ENCODE measurements around the gene SLC17A2. TPM values are rescaled to one million over a fixed set of nuclear protein-coding genes. Genes with fewer than 3 reads are reported as not detected.

SLC17A2 gene
- total RNA-seq, 1 donor from 2014 or later: not detected

DNA sequence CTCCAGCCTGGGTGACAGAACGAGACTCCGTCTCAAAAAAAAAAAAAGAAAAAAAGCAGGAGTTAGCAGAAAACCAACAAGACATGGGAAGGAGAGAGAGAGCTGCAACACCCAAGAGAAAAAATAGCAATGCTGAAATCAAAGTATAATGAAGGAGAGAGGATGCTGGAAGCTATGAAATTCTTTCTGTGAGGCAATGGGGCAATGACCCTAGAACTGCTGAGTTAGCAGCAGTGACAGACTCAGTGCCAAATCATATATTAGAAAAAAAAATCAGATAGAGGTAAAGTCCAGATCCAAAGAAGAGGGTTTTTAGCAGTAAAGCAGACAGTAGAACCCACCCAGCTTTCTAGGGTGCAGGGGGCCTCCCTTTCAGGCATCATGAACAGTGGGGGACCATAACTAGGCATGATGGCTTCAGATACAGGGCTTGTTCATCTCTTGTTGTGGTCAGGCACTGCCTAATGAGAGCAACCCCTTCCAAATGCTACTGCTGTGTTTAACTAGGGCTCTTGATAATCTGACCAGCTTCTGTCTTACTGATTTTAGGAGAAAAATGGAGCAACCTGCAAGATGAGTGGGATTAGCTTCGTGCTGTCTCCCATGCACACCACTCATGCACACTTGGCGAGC, 26.9 kb downstream of the SLC17A2 start:
- H3K4me1 Mint-ChIP-seq: peaks cover 17% of the 10 kb centered on the region
- no peak overlapping the region for H3K27ac Mint-ChIP-seq
- peaks cover 19% of the 10 kb centered on the region for H3K27me3 Mint-ChIP-seq (ENCODE audit: low read depth)
- no peaks in the 10 kb centered on the region for H3K36me3 Mint-ChIP-seq
- no peak overlapping the region for H3K4me3 Mint-ChIP-seq
- no peak for DNase-seq (ENCODE audit: low spot score in 2 of 2, unreplicated experiment in 2 of 2)
- H3K9me3 Mint-ChIP-seq: no peaks in the 10 kb centered on the region
- no peak for TF ChIP-seq CTCF (IDR thresholded peaks at IDR 0.05; ENCODE audit: unreplicated experiment)

- peaks cover 8% of the 10 kb centered on the region for H3K27me3 Mint-ChIP-seq (ENCODE audit: low read depth)
- peaks cover 21% of the 10 kb centered on the region for H3K4me1 Mint-ChIP-seq
- H3K36me3 Mint-ChIP-seq: no peaks in the 10 kb centered on the region
- no peak overlapping the region for H3K27ac Mint-ChIP-seq
- TF ChIP-seq CTCF (IDR thresholded peaks at IDR 0.05; ENCODE audit: unreplicated experiment): no peak
- no peak overlapping the region for H3K4me3 Mint-ChIP-seq
- no peak for DNase-seq (ENCODE audit: low spot score in 2 of 2, unreplicated experiment in 2 of 2)
- no peaks in the 10 kb centered on the region for H3K9me3 Mint-ChIP-seq
These were observed 28.4 kb downstream of the SLC17A2 start for GRCh38 chr6:25902071-25902470.

DNA sequence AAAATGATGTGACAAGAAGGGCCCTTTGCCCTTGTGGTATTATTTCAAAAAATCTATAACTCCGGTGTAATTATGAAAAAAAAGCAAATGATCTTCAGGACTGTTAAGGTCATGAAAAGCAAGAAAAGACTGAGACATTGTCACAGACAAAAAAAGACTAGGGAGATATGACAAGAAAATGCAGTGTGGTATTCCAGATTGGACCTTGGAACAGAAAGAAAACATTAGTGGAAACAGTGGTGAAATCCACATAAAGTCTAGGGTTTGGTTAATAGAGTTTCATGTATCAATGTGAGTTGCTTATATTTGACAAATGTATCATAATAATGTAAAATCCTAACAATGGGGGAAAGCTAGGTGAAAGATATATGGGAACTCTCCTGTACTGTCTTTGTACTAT, 29.6 kb downstream of the SLC17A2 start:
- Mint-ChIP-seq H3K27me3 (ENCODE audit: low read depth) (peaks cover 6% of the 10 kb centered on the region), H3K36me3 (no peaks in the 10 kb centered on the region), H3K4me3 (no peak overlapping the region), H3K27ac (no peak overlapping the region), H3K4me1 (peaks cover 21% of the 10 kb centered on the region), H3K9me3 (no peaks in the 10 kb centered on the region)
- no peak for TF ChIP-seq CTCF (IDR thresholded peaks at IDR 0.05; ENCODE audit: unreplicated experiment)
- DNase-seq (ENCODE audit: low spot score in 2 of 2, unreplicated experiment in 2 of 2): no peak

GRCh38 chr6:25899580-25900408, 30.7 kb downstream of the SLC17A2 start:
- Mint-ChIP-seq H3K27ac (no peak overlapping the region), H3K4me1 (peaks cover 21% of the 10 kb centered on the region), H3K9me3 (no peaks in the 10 kb centered on the region), H3K27me3 (ENCODE audit: low read depth) (peaks cover 4% of the 10 kb centered on the region), H3K36me3 (no peaks in the 10 kb centered on the region), H3K4me3 (no peak overlapping the region)
- no peak for DNase-seq (ENCODE audit: low spot score in 2 of 2, unreplicated experiment in 2 of 2)
- TF ChIP-seq CTCF (IDR thresholded peaks at IDR 0.05; ENCODE audit: unreplicated experiment): no peak

- H3K36me3 Mint-ChIP-seq: no peaks in the 10 kb centered on the region
- TF ChIP-seq CTCF (IDR thresholded peaks at IDR 0.05; ENCODE audit: unreplicated experiment): no peak
These were observed 31.4 kb downstream of the SLC17A2 start for GRCh38 chr6:25899123-25899522.

More at GRCh38 chr6:25899123-25899522, 31.4 kb downstream of the SLC17A2 start:
- peaks cover 4% of the 10 kb centered on the region for H3K27me3 Mint-ChIP-seq (ENCODE audit: low read depth)
- peak overlapping the region; percentile 52 for H3K27ac Mint-ChIP-seq
- H3K4me1 Mint-ChIP-seq: peaks cover 21% of the 10 kb centered on the region
- H3K4me3 Mint-ChIP-seq: no peak overlapping the region
- H3K9me3 Mint-ChIP-seq: no peaks in the 10 kb centered on the region
- no peak for DNase-seq (ENCODE audit: low spot score in 2 of 2, unreplicated experiment in 2 of 2)
